OCI-LY1 (cell line): Measurements from ENCODE around the gene HS3ST4.

Experiments
- EZH2 ChIP-seq: fragments of 200-600 bp; sonication (generic), shearing (Covaris generic); IDR thresholded peaks from 2 replicates; pipeline ENCODE4 v1.8.0; 2017; ENCODE audit warnings: borderline replicate concordance, mixed run types, mild to moderate bottlenecking, antibody characterized with exemption, low read length, moderate library complexity, mixed read lengths
- TF ChIP-seq, protein P1 (sequence below): fragments of 200-600 bp; sonication (generic), shearing (Covaris generic); IDR thresholded peaks from 2 replicates; pipeline ENCODE4 v1.5.1; 2017; ENCODE audit warnings: mild to moderate bottlenecking, antibody characterized with exemption, low read length, moderate library complexity, mixed read lengths

DNA sequence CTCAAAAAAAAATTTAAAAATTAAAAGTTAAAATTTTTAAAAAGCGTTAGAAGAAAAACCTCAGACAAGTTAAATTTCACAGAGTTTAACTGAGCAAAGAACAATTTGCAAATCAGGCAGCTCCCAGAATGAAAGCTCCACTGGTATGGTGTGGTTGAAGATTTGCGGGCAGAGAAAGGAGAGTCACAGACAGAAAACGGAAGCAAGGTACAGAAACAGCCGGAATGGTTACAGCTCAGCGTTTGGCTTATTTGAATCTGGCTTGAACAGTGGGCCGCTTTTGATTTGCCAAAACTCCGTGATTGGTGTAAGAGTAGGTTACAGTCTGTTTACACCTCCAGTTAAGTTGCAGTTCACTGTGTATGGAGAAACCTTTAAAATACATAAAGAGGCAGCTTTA, 297.1 kb downstream of the HS3ST4 start:
- TF ChIP-seq, protein P1, sequence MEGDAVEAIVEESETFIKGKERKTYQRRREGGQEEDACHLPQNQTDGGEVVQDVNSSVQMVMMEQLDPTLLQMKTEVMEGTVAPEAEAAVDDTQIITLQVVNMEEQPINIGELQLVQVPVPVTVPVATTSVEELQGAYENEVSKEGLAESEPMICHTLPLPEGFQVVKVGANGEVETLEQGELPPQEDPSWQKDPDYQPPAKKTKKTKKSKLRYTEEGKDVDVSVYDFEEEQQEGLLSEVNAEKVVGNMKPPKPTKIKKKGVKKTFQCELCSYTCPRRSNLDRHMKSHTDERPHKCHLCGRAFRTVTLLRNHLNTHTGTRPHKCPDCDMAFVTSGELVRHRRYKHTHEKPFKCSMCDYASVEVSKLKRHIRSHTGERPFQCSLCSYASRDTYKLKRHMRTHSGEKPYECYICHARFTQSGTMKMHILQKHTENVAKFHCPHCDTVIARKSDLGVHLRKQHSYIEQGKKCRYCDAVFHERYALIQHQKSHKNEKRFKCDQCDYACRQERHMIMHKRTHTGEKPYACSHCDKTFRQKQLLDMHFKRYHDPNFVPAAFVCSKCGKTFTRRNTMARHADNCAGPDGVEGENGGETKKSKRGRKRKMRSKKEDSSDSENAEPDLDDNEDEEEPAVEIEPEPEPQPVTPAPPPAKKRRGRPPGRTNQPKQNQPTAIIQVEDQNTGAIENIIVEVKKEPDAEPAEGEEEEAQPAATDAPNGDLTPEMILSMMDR, result no peak
- TF ChIP-seq EZH2, result no peak
